HG03520 (cell line): Measurements from ENCODE around the gene RBFA.
"Not testable (repeated sequence)": the region's sequence is repeated elsewhere in the genome, so short reads cannot be mapped to it uniquely, and the experiment has no call there.

Experiments
- ATAC-seq: cut with Tn5 transposase; IDR thresholded peaks from one replicate; pipeline ENCODE4 v1.9.1; 2021; ENCODE audit warnings: mild to moderate bottlenecking, moderate library complexity; ENCODE audit not compliant: unreplicated experiment

Gene RBFA

GRCh38 chr18:80034068-80034851 lies at the start of gene RBFA:
Gene RBFA, plus strand, starts transcription at chr18:80034434. Its CDS starts 62 bp downstream, at chr18:80034496.
- ATAC-seq: peak; percentile 71

GRCh38 chr18:79985172-79985571 lies 49.1 kb upstream of the RBFA start:
- no peak for ATAC-seq

- ATAC-seq: no peak
Measured at GRCh38 chr18:79986726-79987125, 47.5 kb upstream of the RBFA start.

- no peak for ATAC-seq
Measured at GRCh38 chr18:79987566-79987965, 46.7 kb upstream of the RBFA start.

- ATAC-seq: peak; percentile 47
Measured at GRCh38 chr18:79988071-79988450, 46.2 kb upstream of the RBFA start.

- ATAC-seq: peak; percentile 95
Measured at GRCh38 chr18:79988451-79989194, 45.6 kb upstream of the RBFA start, which contains the start of gene TXNL4A. Gene TXNL4A, minus strand, starts transcription at chr18:79988563. Its CDS starts 171 bp downstream, at chr18:79988392.

- no peak for ATAC-seq
Measured at GRCh38 chr18:79989195-79989497, 45.1 kb upstream of the RBFA start.

GRCh38 chr18:79991494-79991893 lies 42.7 kb upstream of the RBFA start:
- no peak for ATAC-seq

GRCh38 chr18:79999701-80000100 lies 34.5 kb upstream of the RBFA start:
- not testable (repeated sequence) for ATAC-seq

GRCh38 chr18:80000877-80001276 lies 33.4 kb upstream of the RBFA start:
- no peak for ATAC-seq

GRCh38 chr18:80002468-80002867 lies 31.8 kb upstream of the RBFA start:
- ATAC-seq: no peak

GRCh38 chr18:80004600-80005342 lies 29.5 kb upstream of the RBFA start:
- ATAC-seq: no peak

- ATAC-seq: no peak
Measured at GRCh38 chr18:80006724-80007123, 27.5 kb upstream of the RBFA start.

GRCh38 chr18:80009661-80010550 lies 24.3 kb upstream of the RBFA start:
- no peak for ATAC-seq

GRCh38 chr18:80010551-80010906 lies 23.7 kb upstream of the RBFA start:
- no peak for ATAC-seq

- ATAC-seq: not testable (repeated sequence)
Measured at GRCh38 chr18:80011496-80012137, 22.6 kb upstream of the RBFA start.

- no peak for ATAC-seq
Measured at GRCh38 chr18:80012714-80013113, 21.5 kb upstream of the RBFA start.

GRCh38 chr18:80022613-80023012 lies 11.6 kb upstream of the RBFA start:
- no peak for ATAC-seq

GRCh38 chr18:80023173-80023572 lies 11.1 kb upstream of the RBFA start:
- ATAC-seq: no peak

GRCh38 chr18:80026363-80026762 lies 7.9 kb upstream of the RBFA start:
- ATAC-seq: no peak
